Activated T-helper 2 cell treated with anti-CD3 and anti-CD28 coated beads, Interferon-gamma antibody, Interleukin-2, Interleukin-4, amounts not matched to agents 10 μg/mL and 5 μg/mL and 100 μg/mL, durations not matched to agents 14 hours and 24 hours and 36 hours (primary cell): Measurements from ENCODE around the gene PCLO. TPM values are rescaled to one million over a fixed set of nuclear protein-coding genes. Genes with fewer than 3 reads are reported as not detected.
"Not testable (repeated sequence)": the region's sequence is repeated elsewhere in the genome, so short reads cannot be mapped to it uniquely, and the experiment has no call there.

Experiments
- DNase-seq: peaks from one replicate; pipeline ENCODE4 v3.0.0; 2021; ENCODE audit warnings: low spot score
- H3K27ac Mint-ChIP-seq: one replicate; pipeline ENCODE4 v1.8.0; 2021; ENCODE audit warnings: mixed read lengths
- H3K27me3 Mint-ChIP-seq: one replicate; pipeline ENCODE4 v1.8.0; 2021; ENCODE audit warnings: low read depth, mixed read lengths
- H3K36me3 Mint-ChIP-seq: one replicate; pipeline ENCODE4 v1.8.0; 2021; ENCODE audit warnings: low read depth, mixed read lengths
- H3K4me1 Mint-ChIP-seq: one replicate; pipeline ENCODE4 v1.8.0; 2021; ENCODE audit warnings: low read depth, mixed read lengths
- H3K4me3 Mint-ChIP-seq: one replicate; pipeline ENCODE4 v1.8.0; 2021; ENCODE audit warnings: low read depth, mild to moderate bottlenecking, moderate library complexity, mixed read lengths
- H3K9me3 Mint-ChIP-seq: one replicate; pipeline ENCODE4 v1.8.0; 2021; ENCODE audit warnings: mixed read lengths
- intact Hi-C: fragments of 100-400 bp; cut with micrococcal nuclease; formaldehyde crosslinking; loops from one replicate; pipeline ENCODE4 v1.15.1; 2023
- total RNA-seq: library from RNA; stranded (reverse); gene quantifications from 2 replicates; pipeline ENCODE4 v1.2.3, GENCODE V29; 2022

PCLO gene
- total RNA-seq, 1 donor from 2014 or later: not detected

DNA sequence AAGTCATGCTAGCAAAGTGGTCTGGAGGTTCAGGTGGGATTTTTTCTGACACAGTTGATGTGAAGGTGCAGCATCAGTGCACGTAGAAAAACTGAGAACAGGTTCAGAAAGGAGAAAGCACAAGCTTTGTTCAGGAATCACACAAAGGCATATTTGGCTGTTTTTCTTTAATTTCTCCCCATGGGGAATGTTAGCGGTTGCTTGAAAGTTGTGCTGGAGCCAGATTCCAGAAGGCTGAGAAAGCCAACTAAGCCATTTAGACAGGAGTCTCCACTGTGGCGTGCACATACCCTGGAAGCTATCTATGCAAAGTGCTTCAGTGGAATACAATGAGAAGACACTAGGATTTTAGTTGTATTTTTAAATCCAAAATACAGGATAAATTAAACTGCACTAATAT lies 201.4 kb downstream of the PCLO start:
- no peak overlapping the region for H3K4me3 Mint-ChIP-seq
- H3K27ac Mint-ChIP-seq: no peak overlapping the region
- intact Hi-C loops: no loop called here
- DNase-seq: no peak
- H3K36me3 Mint-ChIP-seq: no peaks in the 10 kb centered on the region
- peaks cover 4% of the 10 kb centered on the region for H3K9me3 Mint-ChIP-seq
- H3K4me1 Mint-ChIP-seq: no peaks in the 10 kb centered on the region
- H3K27me3 Mint-ChIP-seq: no peaks in the 10 kb centered on the region

- intact Hi-C loops: no loop called here
- H3K36me3 Mint-ChIP-seq: no peaks in the 10 kb centered on the region
- no peak for DNase-seq
- no peak overlapping the region for H3K4me3 Mint-ChIP-seq
- H3K27me3 Mint-ChIP-seq: no peaks in the 10 kb centered on the region
- H3K27ac Mint-ChIP-seq: no peak overlapping the region
- H3K9me3 Mint-ChIP-seq: peaks cover 4% of the 10 kb centered on the region
- H3K4me1 Mint-ChIP-seq: no peaks in the 10 kb centered on the region
Observed at GRCh38 chr7:82959528-82959927, 203.2 kb downstream of the PCLO start.

DNA sequence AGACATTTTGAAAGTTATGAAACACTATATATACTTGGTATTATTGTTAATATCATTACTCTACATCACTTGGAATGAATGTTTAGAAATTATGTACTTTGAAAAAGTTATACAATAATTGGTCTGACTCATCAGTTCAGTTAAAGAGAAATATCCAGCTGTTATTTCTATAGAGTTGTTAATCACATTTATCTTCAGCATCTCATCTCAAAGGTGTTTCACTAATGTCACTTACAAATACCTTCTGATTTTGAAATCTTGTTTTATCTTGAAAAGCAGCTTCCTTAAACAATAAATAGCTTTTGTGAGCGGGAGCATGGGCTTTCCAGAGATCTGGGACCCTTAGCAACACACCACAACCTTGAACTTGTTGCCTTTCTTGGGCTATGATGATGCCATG lies 205.2 kb downstream of the PCLO start:
- no peaks in the 10 kb centered on the region for H3K36me3 Mint-ChIP-seq

GRCh38 chr7:82953324-82954027 lies 209.2 kb downstream of the PCLO start:
- H3K27ac Mint-ChIP-seq: no peak overlapping the region
- H3K27me3 Mint-ChIP-seq: no peaks in the 10 kb centered on the region
- H3K4me1 Mint-ChIP-seq: no peaks in the 10 kb centered on the region
- H3K36me3 Mint-ChIP-seq: no peaks in the 10 kb centered on the region
- H3K4me3 Mint-ChIP-seq: no peak overlapping the region
- DNase-seq: no peak
- H3K9me3 Mint-ChIP-seq: peaks cover 16% of the 10 kb centered on the region
- intact Hi-C loops: no loop called here

More for the DNA sequence above, 205.2 kb downstream of the PCLO start:
- Mint-ChIP-seq H3K4me3 (no peak overlapping the region), H3K4me1 (no peaks in the 10 kb centered on the region), H3K27me3 (no peaks in the 10 kb centered on the region), H3K9me3 (peaks cover 11% of the 10 kb centered on the region), H3K27ac (no peak overlapping the region)
- intact Hi-C loops: no loop called here
- DNase-seq: no peak

DNA sequence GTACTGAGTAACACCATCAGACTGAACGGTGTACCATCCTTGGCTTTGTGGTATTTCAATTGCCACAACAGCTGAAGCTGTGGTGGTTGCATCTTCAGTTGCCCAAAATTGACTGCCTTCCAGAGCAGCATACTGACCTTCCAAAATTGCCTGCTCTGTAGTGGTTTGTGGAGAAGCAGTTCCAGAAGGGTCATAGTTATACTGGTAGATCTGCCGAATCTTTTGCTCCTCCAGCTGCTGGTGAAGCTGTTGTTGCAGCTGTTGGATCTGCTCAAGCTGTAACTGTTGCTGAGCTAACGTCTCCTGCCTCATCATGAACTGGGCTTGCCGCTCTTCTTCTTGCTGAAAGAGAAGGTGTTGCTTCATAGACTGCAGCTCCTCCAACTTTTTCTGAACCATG lies 212.2 kb downstream of the PCLO start:
- H3K36me3 Mint-ChIP-seq: no peaks in the 10 kb centered on the region
- H3K27ac Mint-ChIP-seq: no peak overlapping the region
- intact Hi-C loops: no loop called here
- H3K4me1 Mint-ChIP-seq: no peaks in the 10 kb centered on the region
- H3K9me3 Mint-ChIP-seq: peaks cover 16% of the 10 kb centered on the region
- H3K4me3 Mint-ChIP-seq: no peak overlapping the region
- H3K27me3 Mint-ChIP-seq: no peaks in the 10 kb centered on the region
- no peak for DNase-seq

- Mint-ChIP-seq H3K27ac (no peak overlapping the region), H3K4me1 (no peaks in the 10 kb centered on the region), H3K27me3 (no peaks in the 10 kb centered on the region), H3K36me3 (no peaks in the 10 kb centered on the region), H3K9me3 (peaks cover 3% of the 10 kb centered on the region), H3K4me3 (no peak overlapping the region)
- no peak for DNase-seq
- intact Hi-C loops: no loop called here
Observed at GRCh38 chr7:82945480-82945879, 217.2 kb downstream of the PCLO start.

- no peak for DNase-seq
- no peaks in the 10 kb centered on the region for H3K27me3 Mint-ChIP-seq
- peaks cover 3% of the 10 kb centered on the region for H3K9me3 Mint-ChIP-seq
- intact Hi-C loops: no loop called here
- no peak overlapping the region for H3K27ac Mint-ChIP-seq
- H3K36me3 Mint-ChIP-seq: no peaks in the 10 kb centered on the region
- no peak overlapping the region for H3K4me3 Mint-ChIP-seq
- no peaks in the 10 kb centered on the region for H3K4me1 Mint-ChIP-seq
Observed at GRCh38 chr7:82945056-82945455, 217.6 kb downstream of the PCLO start.

DNA sequence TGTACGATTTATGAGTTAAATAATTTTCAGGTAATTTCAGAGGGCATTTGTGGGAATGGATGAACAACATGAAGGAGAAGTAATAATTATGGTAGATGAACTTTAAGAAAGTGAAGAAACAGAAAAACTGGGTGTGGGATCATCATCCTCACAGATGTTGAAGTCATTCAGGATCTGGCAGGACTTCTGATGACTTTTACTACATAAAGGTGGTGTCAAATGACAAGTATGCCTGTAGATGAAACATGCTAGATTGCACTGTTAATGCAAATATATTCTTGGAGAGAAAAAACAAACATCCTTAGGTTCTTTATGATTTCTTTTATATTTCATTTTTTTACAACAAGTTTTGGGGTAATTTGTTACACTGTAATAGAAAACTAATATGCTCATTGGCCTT lies 230.2 kb downstream of the PCLO start:
- no peak overlapping the region for H3K4me3 Mint-ChIP-seq
- no peak overlapping the region for H3K27ac Mint-ChIP-seq
- H3K4me1 Mint-ChIP-seq: no peaks in the 10 kb centered on the region
- no peaks in the 10 kb centered on the region for H3K27me3 Mint-ChIP-seq
- H3K36me3 Mint-ChIP-seq: no peaks in the 10 kb centered on the region
- no peak for DNase-seq
- intact Hi-C loops: no loop called here
- H3K9me3 Mint-ChIP-seq: peaks cover 4% of the 10 kb centered on the region

DNA sequence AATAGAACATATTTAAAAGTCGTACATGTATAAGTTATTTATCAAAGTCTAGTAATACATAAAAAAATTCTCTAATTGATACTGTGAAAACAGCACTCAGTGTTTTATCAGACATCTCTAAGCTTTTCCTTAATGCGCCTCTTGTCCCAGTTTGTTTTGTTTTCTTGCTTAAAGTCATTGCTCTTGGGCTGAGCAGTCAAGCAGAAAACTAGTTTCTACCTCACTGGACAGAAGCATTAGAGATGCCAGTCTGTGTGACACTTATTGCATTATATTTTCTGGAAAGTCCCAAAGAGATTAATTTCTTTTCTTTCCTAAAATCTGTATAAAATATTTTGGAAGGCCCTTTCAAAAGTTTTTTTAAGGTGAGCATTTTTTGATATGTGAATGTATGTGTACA lies 236.2 kb downstream of the PCLO start:
- Mint-ChIP-seq H3K27ac (no peak overlapping the region), H3K9me3 (peaks cover 4% of the 10 kb centered on the region), H3K4me3 (no peak overlapping the region), H3K36me3 (no peaks in the 10 kb centered on the region), H3K4me1 (no peaks in the 10 kb centered on the region), H3K27me3 (no peaks in the 10 kb centered on the region)
- DNase-seq: no peak
- intact Hi-C loops: no loop called here

GRCh38 chr7:82925331-82925730 lies 237.4 kb downstream of the PCLO start:
- Mint-ChIP-seq H3K4me1 (no peaks in the 10 kb centered on the region), H3K4me3 (no peak overlapping the region), H3K27me3 (no peaks in the 10 kb centered on the region), H3K27ac (no peak overlapping the region), H3K9me3 (peaks cover 4% of the 10 kb centered on the region), H3K36me3 (no peaks in the 10 kb centered on the region)
- no peak for DNase-seq
- intact Hi-C loops: no loop called here

- H3K36me3 Mint-ChIP-seq: no peaks in the 10 kb centered on the region
- intact Hi-C loops: no loop called here
- no peak overlapping the region for H3K4me3 Mint-ChIP-seq
- H3K9me3 Mint-ChIP-seq: peaks cover 4% of the 10 kb centered on the region
- DNase-seq: no peak
- no peak overlapping the region for H3K27ac Mint-ChIP-seq
- no peaks in the 10 kb centered on the region for H3K4me1 Mint-ChIP-seq
- H3K27me3 Mint-ChIP-seq: no peaks in the 10 kb centered on the region
Observed at GRCh38 chr7:82906502-82906901, 256.2 kb downstream of the PCLO start.

DNA sequence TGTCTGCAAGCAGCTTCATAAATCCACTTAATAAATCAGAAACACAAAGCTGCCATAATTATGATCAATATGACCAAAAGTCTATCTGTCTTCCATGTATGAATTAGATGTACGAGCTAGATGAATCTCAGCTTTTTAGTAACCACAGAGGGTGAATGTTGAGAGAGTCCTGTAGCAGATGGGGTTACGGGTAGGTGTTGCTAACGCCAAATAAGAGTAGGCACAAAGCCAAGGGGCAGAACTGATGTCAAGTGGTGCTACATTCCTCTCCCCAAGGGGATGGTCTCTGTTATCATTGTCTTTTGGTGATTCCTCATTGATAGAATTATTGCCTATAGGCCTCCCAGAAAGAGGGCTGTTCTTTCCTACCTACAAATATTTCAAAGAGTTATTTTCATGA lies 257.8 kb downstream of the PCLO start:
- intact Hi-C loops: no loop called here
- H3K4me3 Mint-ChIP-seq: no peak overlapping the region
- DNase-seq: no peak
- peaks cover 4% of the 10 kb centered on the region for H3K9me3 Mint-ChIP-seq
- H3K27ac Mint-ChIP-seq: no peak overlapping the region
- no peaks in the 10 kb centered on the region for H3K4me1 Mint-ChIP-seq
- no peaks in the 10 kb centered on the region for H3K27me3 Mint-ChIP-seq
- no peaks in the 10 kb centered on the region for H3K36me3 Mint-ChIP-seq

GRCh38 chr7:82901098-82901497 lies 261.6 kb downstream of the PCLO start:
- intact Hi-C loops, H3K4me1 Mint-ChIP-seq, DNase-seq, H3K4me3 Mint-ChIP-seq, H3K36me3 Mint-ChIP-seq, H3K27me3 Mint-ChIP-seq, H3K27ac Mint-ChIP-seq, H3K9me3 Mint-ChIP-seq: not testable (repeated sequence)

DNA sequence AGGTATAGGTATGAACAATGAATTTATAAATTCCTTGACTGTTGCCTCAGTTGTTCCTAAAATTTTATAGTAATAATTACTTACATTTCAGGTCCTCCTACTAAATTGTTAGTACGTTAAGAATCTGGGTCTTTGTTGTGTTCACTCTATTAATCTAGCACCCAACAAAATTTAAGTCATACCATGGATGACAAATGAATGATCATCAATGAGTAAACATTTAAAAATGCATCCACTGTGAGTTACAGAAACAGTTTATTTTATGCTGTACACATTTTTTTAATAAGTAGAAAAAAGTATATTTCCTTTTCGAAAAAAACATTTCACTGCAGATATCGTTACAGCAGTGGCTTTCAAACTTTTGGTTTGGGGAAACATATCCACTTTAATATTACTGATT lies 265.2 kb downstream of the PCLO start:
- Mint-ChIP-seq H3K4me1 (no peaks in the 10 kb centered on the region), H3K36me3 (no peaks in the 10 kb centered on the region), H3K9me3 (no peaks in the 10 kb centered on the region), H3K27ac (no peak overlapping the region), H3K4me3 (no peak overlapping the region), H3K27me3 (no peaks in the 10 kb centered on the region)
- DNase-seq: no peak
- intact Hi-C loops: no loop called here
